ENCODE results near the gene NHSL2.
"Not testable (repeated sequence)": the region's sequence is repeated elsewhere in the genome, so short reads cannot be mapped to it uniquely, and the experiment has no call there.

Gene NHSL2

DNA sequence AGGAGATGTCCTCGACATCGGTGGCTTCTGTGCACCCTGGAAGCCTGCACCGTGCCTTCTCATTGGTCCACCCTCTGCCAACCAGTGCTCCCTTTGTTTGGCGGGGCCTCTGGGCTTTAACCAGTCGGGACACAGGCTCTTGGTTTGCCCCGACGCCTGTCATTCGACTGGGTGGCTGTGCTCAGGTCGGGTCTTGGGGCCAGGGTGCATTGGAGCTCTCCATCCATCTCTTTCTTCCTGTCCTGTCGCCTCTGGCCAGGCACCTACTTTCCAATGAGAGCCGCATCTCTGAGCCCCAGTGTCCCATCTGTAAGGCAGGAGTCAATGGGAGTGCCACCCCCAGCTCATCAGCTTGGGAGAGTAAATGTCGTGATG, 37.2 kb upstream of the NHSL2 start:
- TF ChIP-seq, protein P1, sequence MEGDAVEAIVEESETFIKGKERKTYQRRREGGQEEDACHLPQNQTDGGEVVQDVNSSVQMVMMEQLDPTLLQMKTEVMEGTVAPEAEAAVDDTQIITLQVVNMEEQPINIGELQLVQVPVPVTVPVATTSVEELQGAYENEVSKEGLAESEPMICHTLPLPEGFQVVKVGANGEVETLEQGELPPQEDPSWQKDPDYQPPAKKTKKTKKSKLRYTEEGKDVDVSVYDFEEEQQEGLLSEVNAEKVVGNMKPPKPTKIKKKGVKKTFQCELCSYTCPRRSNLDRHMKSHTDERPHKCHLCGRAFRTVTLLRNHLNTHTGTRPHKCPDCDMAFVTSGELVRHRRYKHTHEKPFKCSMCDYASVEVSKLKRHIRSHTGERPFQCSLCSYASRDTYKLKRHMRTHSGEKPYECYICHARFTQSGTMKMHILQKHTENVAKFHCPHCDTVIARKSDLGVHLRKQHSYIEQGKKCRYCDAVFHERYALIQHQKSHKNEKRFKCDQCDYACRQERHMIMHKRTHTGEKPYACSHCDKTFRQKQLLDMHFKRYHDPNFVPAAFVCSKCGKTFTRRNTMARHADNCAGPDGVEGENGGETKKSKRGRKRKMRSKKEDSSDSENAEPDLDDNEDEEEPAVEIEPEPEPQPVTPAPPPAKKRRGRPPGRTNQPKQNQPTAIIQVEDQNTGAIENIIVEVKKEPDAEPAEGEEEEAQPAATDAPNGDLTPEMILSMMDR (IDR thresholded peaks at IDR 0.05) = no peak
- Mint-ChIP-seq H3K36me3 (ENCODE audit: low read depth) (peaks cover 5% of the 10 kb centered on the region), H3K4me1 (peaks cover 16% of the 10 kb centered on the region), H3K9me3 (peaks cover 63% of the 10 kb centered on the region), H3K27ac (no peak overlapping the region), H3K27me3 (ENCODE audit: low read depth, poor library complexity) (peaks cover 3% of the 10 kb centered on the region), H3K4me3 (no peak overlapping the region)
- DNase-seq = no peak

DNA sequence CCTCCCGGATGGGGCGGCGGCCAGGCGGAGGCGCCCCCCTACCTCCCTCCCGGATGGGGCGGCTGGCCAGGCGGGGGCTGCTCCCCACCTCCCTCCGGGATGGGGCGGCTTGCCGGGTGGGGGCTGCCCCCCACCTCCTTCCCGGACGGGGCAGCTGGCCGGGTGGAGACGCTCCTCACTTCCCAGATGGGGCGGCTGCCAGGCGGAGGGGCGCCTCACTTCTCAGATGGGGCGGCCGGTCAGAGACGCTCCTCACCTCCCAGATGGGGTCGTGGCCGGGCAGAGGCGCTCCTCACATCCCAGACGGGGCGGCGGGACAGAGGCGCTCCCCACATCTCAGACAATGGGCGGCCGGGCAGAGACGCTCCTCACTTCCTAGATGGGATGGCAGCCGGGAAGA, 33.8 kb upstream of the NHSL2 start:
- not testable (repeated sequence) for DNase-seq; H3K27ac Mint-ChIP-seq; H3K4me1 Mint-ChIP-seq; H3K4me3 Mint-ChIP-seq; H3K36me3 Mint-ChIP-seq (ENCODE audit: low read depth); H3K27me3 Mint-ChIP-seq (ENCODE audit: low read depth, poor library complexity)
- H3K9me3 Mint-ChIP-seq = peaks cover 82% of the 10 kb centered on the region

DNA sequence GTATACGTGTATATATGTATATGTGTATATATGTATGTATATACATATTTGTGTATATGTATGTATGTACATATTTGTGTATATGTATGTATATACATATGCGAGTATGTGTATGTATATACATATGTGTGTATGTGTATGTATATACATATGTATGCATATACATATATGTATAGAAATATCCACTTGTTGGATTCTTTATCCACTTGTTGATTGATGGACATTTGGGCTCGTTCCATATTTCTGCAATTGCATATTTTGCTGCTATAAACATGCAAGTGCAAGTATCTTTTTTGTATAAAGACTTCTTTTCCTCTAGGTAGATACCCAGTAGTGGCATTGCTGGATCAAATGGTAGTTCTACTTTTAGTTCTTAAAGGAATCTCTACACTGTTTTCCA, 25.5 kb upstream of the NHSL2 start:
- TF ChIP-seq, protein P1 (IDR thresholded peaks at IDR 0.05) = no peak
- Mint-ChIP-seq H3K36me3 (ENCODE audit: low read depth) (no peaks in the 10 kb centered on the region), H3K27me3 (ENCODE audit: low read depth, poor library complexity) (peaks cover 7% of the 10 kb centered on the region), H3K4me3 (no peak overlapping the region), H3K4me1 (no peaks in the 10 kb centered on the region), H3K27ac (no peak overlapping the region), H3K9me3 (peaks cover 61% of the 10 kb centered on the region)
- DNase-seq = no peak

- H3K27ac Mint-ChIP-seq = no peak overlapping the region
- H3K9me3 Mint-ChIP-seq = peaks cover 30% of the 10 kb centered on the region
- H3K27me3 Mint-ChIP-seq (ENCODE audit: low read depth, poor library complexity) = peaks cover 7% of the 10 kb centered on the region
- TF ChIP-seq, protein P1 (IDR thresholded peaks at IDR 0.05) = no peak
- H3K36me3 Mint-ChIP-seq (ENCODE audit: low read depth) = no peaks in the 10 kb centered on the region
- no peaks in the 10 kb centered on the region for H3K4me1 Mint-ChIP-seq
- no peak for DNase-seq
- H3K4me3 Mint-ChIP-seq = no peak overlapping the region
Observed at GRCh38 chrX:71895607-71896006, 15.0 kb upstream of the NHSL2 start.

DNA sequence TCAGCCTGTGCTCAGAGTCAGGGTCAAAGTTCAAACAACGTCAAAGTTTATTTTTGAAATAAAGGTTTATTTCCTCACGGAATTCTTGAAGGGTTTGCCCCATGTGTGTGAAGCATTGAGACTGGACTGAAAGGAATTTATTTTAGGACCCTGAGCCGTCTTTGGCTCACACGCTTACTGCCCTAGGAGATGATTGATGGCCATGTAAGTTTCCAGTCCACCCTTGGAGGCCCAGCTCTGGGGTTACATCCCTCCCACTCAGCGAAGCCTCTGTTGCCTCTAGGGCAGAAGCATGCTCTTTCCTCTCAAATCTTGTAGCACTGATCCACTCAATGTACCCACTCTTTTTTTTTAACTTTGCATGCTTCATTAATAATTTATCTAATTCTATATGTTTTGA, 4.5 kb upstream of the NHSL2 start:
- Mint-ChIP-seq H3K27ac (no peak overlapping the region), H3K4me3 (no peak overlapping the region), H3K36me3 (ENCODE audit: low read depth) (no peaks in the 10 kb centered on the region), H3K4me1 (peaks cover 35% of the 10 kb centered on the region), H3K27me3 (ENCODE audit: low read depth, poor library complexity) (peaks cover 21% of the 10 kb centered on the region), H3K9me3 (peaks cover 48% of the 10 kb centered on the region)
- DNase-seq = peak; percentile 20
- TF ChIP-seq, protein P1 (IDR thresholded peaks at IDR 0.05) = no peak

GRCh38 chrX:71908387-71908786, 2.3 kb upstream of the NHSL2 start:
- Mint-ChIP-seq H3K4me3 (no peak overlapping the region), H3K27ac (no peak overlapping the region), H3K36me3 (ENCODE audit: low read depth) (no peaks in the 10 kb centered on the region), H3K4me1 (peaks cover 48% of the 10 kb centered on the region), H3K27me3 (ENCODE audit: low read depth, poor library complexity) (peaks cover 18% of the 10 kb centered on the region), H3K9me3 (peaks cover 43% of the 10 kb centered on the region)
- no peak for DNase-seq
- TF ChIP-seq, protein P1 (IDR thresholded peaks at IDR 0.05) = no peak
